ENCODE measurements around the gene NUDT13. TPM values are rescaled to one million over a fixed set of nuclear protein-coding genes. Genes with fewer than 3 reads are reported as not detected.

The NUDT13 gene
- 1 to 10 TPM in 1 of 2 donors, under 1 TPM in 1; 0.60 to 1.3 TPM for total RNA-seq

GRCh38 chr10:73110345-73110849 is at the start of gene NUDT13:
NUDT13 (plus strand) TSS chr10:73110455; CDS start chr10:73114366, 3,911 bp downstream.
- H3K4me1 Mint-ChIP-seq (ENCODE audit: low read depth): peaks cover 15% of the 10 kb centered on the region
- H3K4me3 Mint-ChIP-seq: peak within 1 kb of the TSS; percentile 78 to 86
- peak within 1 kb of the TSS; percentile 91 for H3K27ac Mint-ChIP-seq
- H3K27me3 Mint-ChIP-seq (ENCODE audit: low read depth): no peaks in the 10 kb centered on the region
- peaks cover 14% of the 10 kb centered on the region in 2 donors for H3K36me3 Mint-ChIP-seq (ENCODE audit: insufficient read depth in 2 of 2)
- ATAC-seq (replicated peaks in 1 of 2): peak; percentile 44 to 64
- peaks cover 0 to 4% of the 10 kb centered on the region in 2 donors for H3K9me3 Mint-ChIP-seq
- DNase-seq: peak; percentile 11 to 19

GRCh38 chr10:73060738-73061635 is 49.3 kb upstream of the NUDT13 start:
- ATAC-seq (replicated peaks in 1 of 2) (peak; percentile 42 to 51), DNase-seq (no peak)
- peaks cover 14% of the 10 kb centered on the region for H3K4me1 Mint-ChIP-seq (ENCODE audit: low read depth)
- H3K9me3 Mint-ChIP-seq: no peaks in the 10 kb centered on the region
- H3K27ac Mint-ChIP-seq: peak overlapping the region; percentile 72
- no peak overlapping the region for H3K4me3 Mint-ChIP-seq
- no peaks in the 10 kb centered on the region for H3K27me3 Mint-ChIP-seq (ENCODE audit: low read depth)
- peaks cover 3 to 6% of the 10 kb centered on the region in 2 donors for H3K36me3 Mint-ChIP-seq (ENCODE audit: insufficient read depth in 2 of 2)

GRCh38 chr10:73061743-73062142 is 48.5 kb upstream of the NUDT13 start:
- no peak overlapping the region for H3K4me3 Mint-ChIP-seq
- no peaks in the 10 kb centered on the region for H3K9me3 Mint-ChIP-seq
- peaks cover 14% of the 10 kb centered on the region for H3K4me1 Mint-ChIP-seq (ENCODE audit: low read depth)
- H3K27me3 Mint-ChIP-seq (ENCODE audit: low read depth): no peaks in the 10 kb centered on the region
- H3K27ac Mint-ChIP-seq: no peak overlapping the region
- DNase-seq (no peak), ATAC-seq (replicated peaks in 1 of 2) (no peak)
- H3K36me3 Mint-ChIP-seq (ENCODE audit: insufficient read depth in 2 of 2): peaks cover 3 to 6% of the 10 kb centered on the region in 2 donors

- DNase-seq: no peak
- H3K27ac Mint-ChIP-seq: no peak overlapping the region
- ATAC-seq (replicated peaks in 1 of 2): no peak
- peaks cover 0 to 4% of the 10 kb centered on the region in 2 donors for H3K36me3 Mint-ChIP-seq (ENCODE audit: insufficient read depth in 2 of 2)
- H3K27me3 Mint-ChIP-seq (ENCODE audit: low read depth): no peaks in the 10 kb centered on the region
- peaks cover 10% of the 10 kb centered on the region for H3K4me1 Mint-ChIP-seq (ENCODE audit: low read depth)
- no peak overlapping the region for H3K4me3 Mint-ChIP-seq
- no peaks in the 10 kb centered on the region for H3K9me3 Mint-ChIP-seq
Measured at GRCh38 chr10:73065441-73065840, 44.8 kb upstream of the NUDT13 start.

GRCh38 chr10:73073627-73074026 is 36.6 kb upstream of the NUDT13 start:
- ATAC-seq (replicated peaks in 1 of 2) (peak in 1 of 2 donors; percentile 69), DNase-seq (no peak)
- Mint-ChIP-seq H3K4me3 (no peak overlapping the region), H3K27ac (peak overlapping the region; percentile 92), H3K27me3 (ENCODE audit: low read depth) (no peaks in the 10 kb centered on the region), H3K36me3 (ENCODE audit: insufficient read depth in 2 of 2) (peaks cover 3 to 21% of the 10 kb centered on the region in 2 donors), H3K4me1 (ENCODE audit: low read depth) (peaks cover 15% of the 10 kb centered on the region), H3K9me3 (no peaks in the 10 kb centered on the region)

- ATAC-seq (replicated peaks in 1 of 2): no peak
Measured at GRCh38 chr10:73075829-73076228, 34.4 kb upstream of the NUDT13 start.

GRCh38 chr10:73076360-73077183 is 33.7 kb upstream of the NUDT13 start:
- Mint-ChIP-seq H3K4me3 (peak overlapping the region; percentile 35 to 86), H3K9me3 (no peaks in the 10 kb centered on the region), H3K27me3 (ENCODE audit: low read depth) (no peaks in the 10 kb centered on the region), H3K36me3 (ENCODE audit: insufficient read depth in 2 of 2) (peaks cover 3 to 17% of the 10 kb centered on the region in 2 donors), H3K27ac (peak overlapping the region; percentile 99), H3K4me1 (ENCODE audit: low read depth) (peaks cover 20% of the 10 kb centered on the region)
- ATAC-seq (replicated peaks in 1 of 2): peak; percentile 71 to 76
- peak; percentile 10 to 24 for DNase-seq

More at GRCh38 chr10:73075829-73076228, 34.4 kb upstream of the NUDT13 start:
- Mint-ChIP-seq H3K9me3 (no peaks in the 10 kb centered on the region), H3K4me1 (ENCODE audit: low read depth) (peaks cover 20% of the 10 kb centered on the region), H3K4me3 (no peak overlapping the region), H3K27ac (no peak overlapping the region), H3K36me3 (ENCODE audit: insufficient read depth in 2 of 2) (peaks cover 3 to 21% of the 10 kb centered on the region in 2 donors), H3K27me3 (ENCODE audit: low read depth) (no peaks in the 10 kb centered on the region)
- DNase-seq: no peak

- peaks cover 0 to 3% of the 10 kb centered on the region in 2 donors for H3K36me3 Mint-ChIP-seq (ENCODE audit: insufficient read depth in 2 of 2)
- peak; percentile 53 to 66 for ATAC-seq (replicated peaks in 1 of 2)
Measured at GRCh38 chr10:73079779-73080541, 30.3 kb upstream of the NUDT13 start.

GRCh38 chr10:73083221-73083620 is 27.0 kb upstream of the NUDT13 start:
- Mint-ChIP-seq H3K36me3 (ENCODE audit: insufficient read depth in 2 of 2) (no peaks in the 10 kb centered on the region), H3K9me3 (no peaks in the 10 kb centered on the region), H3K4me1 (ENCODE audit: low read depth) (peaks cover 14% of the 10 kb centered on the region), H3K4me3 (no peak overlapping the region), H3K27me3 (ENCODE audit: low read depth) (no peaks in the 10 kb centered on the region), H3K27ac (no peak overlapping the region)
- ATAC-seq (replicated peaks in 1 of 2) (no peak), DNase-seq (no peak)

More at GRCh38 chr10:73079779-73080541, 30.3 kb upstream of the NUDT13 start:
- Mint-ChIP-seq H3K9me3 (no peaks in the 10 kb centered on the region), H3K4me1 (ENCODE audit: low read depth) (peaks cover 20% of the 10 kb centered on the region), H3K4me3 (no peak overlapping the region), H3K27ac (peak overlapping the region; percentile 34), H3K27me3 (ENCODE audit: low read depth) (no peaks in the 10 kb centered on the region)
- DNase-seq: no peak

- Mint-ChIP-seq H3K4me3 (no peak overlapping the region), H3K4me1 (ENCODE audit: low read depth) (peaks cover 22% of the 10 kb centered on the region), H3K27ac (no peak overlapping the region), H3K9me3 (no peaks in the 10 kb centered on the region), H3K36me3 (ENCODE audit: insufficient read depth in 2 of 2) (no peaks in the 10 kb centered on the region), H3K27me3 (ENCODE audit: low read depth) (no peaks in the 10 kb centered on the region)
- no peak for DNase-seq
- ATAC-seq (replicated peaks in 1 of 2): no peak
Measured at GRCh38 chr10:73084209-73084608, 26.0 kb upstream of the NUDT13 start.

GRCh38 chr10:73086816-73087215 is 23.4 kb upstream of the NUDT13 start:
- no peak overlapping the region for H3K27ac Mint-ChIP-seq
- H3K4me3 Mint-ChIP-seq: no peak overlapping the region
- ATAC-seq (replicated peaks in 1 of 2): no peak
- no peak for DNase-seq
- H3K27me3 Mint-ChIP-seq (ENCODE audit: low read depth): no peaks in the 10 kb centered on the region
- peaks cover 21% of the 10 kb centered on the region for H3K4me1 Mint-ChIP-seq (ENCODE audit: low read depth)
- H3K36me3 Mint-ChIP-seq (ENCODE audit: insufficient read depth in 2 of 2): no peaks in the 10 kb centered on the region
- H3K9me3 Mint-ChIP-seq: no peaks in the 10 kb centered on the region

GRCh38 chr10:73088304-73088703 is 22.0 kb upstream of the NUDT13 start:
- no peaks in the 10 kb centered on the region for H3K27me3 Mint-ChIP-seq (ENCODE audit: low read depth)
- ATAC-seq (replicated peaks in 1 of 2) (peak; percentile 28 to 31), DNase-seq (no peak)
- peak overlapping the region in 1 of 2 donors; percentile 10 for H3K4me3 Mint-ChIP-seq
- peaks cover 31% of the 10 kb centered on the region for H3K4me1 Mint-ChIP-seq (ENCODE audit: low read depth)
- no peaks in the 10 kb centered on the region for H3K36me3 Mint-ChIP-seq (ENCODE audit: insufficient read depth in 2 of 2)
- H3K9me3 Mint-ChIP-seq: no peaks in the 10 kb centered on the region
- H3K27ac Mint-ChIP-seq: peak overlapping the region; percentile 63
